GM12878 (cell line): ENCODE measurements around the gene ZNF646. TPM values are rescaled to one million over a fixed set of nuclear protein-coding genes. Genes with fewer than 3 reads are reported as not detected.

ENCODE experiments used
- ATAC-seq: fragments of 200-7000 bp; cut with Tn5 transposase; 3 replicates; pipeline ENCODE4 v1.9.1; 2020; ENCODE audit warnings: mild to moderate bottlenecking, moderate library complexity
- BruUV-seq: library from RNA; stranded (reverse); fragments of 400-500 nt; replicated peaks from 2 replicates; lab custom pipeline; 2021; lab: Mats Ljungman, UMichigan
- CTCF ChIA-PET: fragments of 300-600 bp; sonication (Branson Sonifier 250); formaldehyde crosslinking; extraction: SDS; loops from one replicate; lab custom pipeline; 2021; ENCODE audit warnings: inconsistent platforms; lab: Yijun Ruan, JAX
- POLR2A ChIA-PET: fragments of 350-600 bp; formaldehyde crosslinking; extraction: SDS; loops from one replicate; lab custom pipeline; 2021; ENCODE audit warnings: inconsistent platforms; lab: Charles Lee
- RAD21 ChIA-PET: fragments of 300-600 bp; sonication (Branson Sonifier 250); formaldehyde crosslinking; loops from one replicate; lab custom pipeline; 2023; ENCODE audit warnings: antibody characterized with exemption; ENCODE audit not compliant: unreplicated experiment; lab: Charles Lee
- SMC1A ChIA-PET: fragments of 300-600 bp; sonication (Branson Sonifier 250); formaldehyde crosslinking; loops from one replicate; lab custom pipeline; 2023; ENCODE audit not compliant: unreplicated experiment, uncharacterized antibody; lab: Charles Lee
- DNase-seq: peaks from one replicate; pipeline ENCODE4 v3.0.0-alpha.2; 2011; ENCODE audit warnings: low read depth, low spot score
- FAIRE-seq: peaks from 3 replicates; lab custom pipeline; 2011; peaks lifted over from hg19 to GRCh38; lab: Jason Lieb, UNC
- H2AFZ ChIP-seq: 2 replicates; pipeline ENCODE4 v1.6.0; 2011; ENCODE audit warnings: low read depth, low read length, control low read depth; ENCODE audit not compliant: control insufficient read depth
- H3K27ac ChIP-seq: 2 replicates; pipeline ENCODE4 v1.5.1; 2011; ENCODE audit warnings: control low read depth; ENCODE audit not compliant: control insufficient read depth, insufficient read depth
- H3K27me3 ChIP-seq, 2 experiments: replicated peaks in 1 of 2; 2 replicates each; pipeline versions ENCODE4 v1.6.0 to v1.6.1; 2011; ENCODE audit warnings: low read length in 1 of 2; ENCODE audit not compliant: control insufficient read depth in 2 of 2, insufficient read depth in 2 of 2
- H3K36me3 ChIP-seq, 2 experiments: 2 replicates each; pipeline ENCODE4 v1.5.1; 2011; ENCODE audit warnings: low read length in 1 of 2; ENCODE audit not compliant: control insufficient read depth in 2 of 2, insufficient read depth in 2 of 2
- H3K4me1 ChIP-seq: 2 replicates; pipeline ENCODE4 v1.6.1; 2011; ENCODE audit warnings: mild to moderate bottlenecking, low read length, moderate library complexity, mixed read lengths; ENCODE audit not compliant: control insufficient read depth, insufficient read depth
- H3K4me2 ChIP-seq: 2 replicates; pipeline ENCODE4 v1.6.0; 2011; ENCODE audit warnings: control low read depth; ENCODE audit not compliant: control insufficient read depth, insufficient read depth
- H3K4me3 ChIP-seq: fragments of 200-600 bp; sonication (generic); 2 replicates; pipeline ENCODE4 v1.5.1; 2016
- H3K79me2 ChIP-seq: 2 replicates; pipeline ENCODE4 v1.6.0; 2011; ENCODE audit warnings: low read length; ENCODE audit not compliant: control insufficient read depth, insufficient read depth
- H3K9ac ChIP-seq: 2 replicates; pipeline ENCODE4 v1.8.0; 2011; ENCODE audit warnings: low read length, control low read depth, mixed read lengths; ENCODE audit not compliant: control insufficient read depth, insufficient read depth
- H3K9me3 ChIP-seq: replicated peaks from 3 replicates; pipeline ENCODE4 v1.5.1; 2011; ENCODE audit warnings: mild to moderate bottlenecking, low read length; ENCODE audit not compliant: control insufficient read depth, insufficient read depth
- H4K20me1 ChIP-seq: 2 replicates; pipeline ENCODE4 v1.6.0; 2011; ENCODE audit not compliant: control insufficient read depth, insufficient read depth
- BCLAF1 ChIP-seq: fragments of 450-650 bp; IDR thresholded peaks from 2 replicates; pipeline ENCODE4 v1.6.1; 2017; ENCODE audit warnings: antibody characterized with exemption, mild to moderate bottlenecking, moderate library complexity
- CHD2 ChIP-seq: IDR thresholded peaks from 2 replicates; pipeline ENCODE4 v1.6.1; 2011; ENCODE audit warnings: low read depth, low read length, improper control_type of control experiment, borderline replicate concordance
- EED ChIP-seq: sonication (generic); IDR thresholded peaks from 2 replicates; pipeline ENCODE4 v1.6.1; 2016; ENCODE audit warnings: antibody characterized with exemption, low read depth
- FOS ChIP-seq: IDR thresholded peaks from 3 replicates; pipeline ENCODE4 v1.6.1; 2011; ENCODE audit warnings: borderline replicate concordance; ENCODE audit not compliant: insufficient read length; ENCODE audit errors: extremely low read depth
- GATAD2B ChIP-seq: fragments of 450-650 bp; conservative IDR thresholded peaks from 2 replicates; pipeline ENCODE4 v1.6.1; 2017; ENCODE audit warnings: low read depth, mild to moderate bottlenecking, moderate library complexity
- HDGF ChIP-seq: fragments of 450-650 bp; IDR thresholded peaks from 2 replicates; pipeline ENCODE4 v1.6.1; 2016; ENCODE audit warnings: antibody characterized with exemption
- IKZF1 ChIP-seq: fragments of 450-650 bp; conservative IDR thresholded peaks from 2 replicates; pipeline ENCODE4 v1.6.1; 2017; ENCODE audit warnings: antibody characterized with exemption, mild to moderate bottlenecking
- NFYB ChIP-seq: IDR thresholded peaks from 2 replicates; pipeline ENCODE4 v1.6.1; 2011; ENCODE audit warnings: low read depth, mild to moderate bottlenecking, low read length, improper control_type of control experiment, moderate library complexity; ENCODE audit not compliant: insufficient read depth
- NRF1 ChIP-seq: conservative IDR thresholded peaks from 2 replicates; pipeline ENCODE4 v1.6.1; 2011; ENCODE audit warnings: mild to moderate bottlenecking, low read depth, low read length, improper control_type of control experiment
- SIN3A ChIP-seq: IDR thresholded peaks from 2 replicates; pipeline ENCODE4 v1.6.1; 2012; ENCODE audit warnings: low read depth, low read length, improper control_type of control experiment
- SMAD1 ChIP-seq: fragments of 450-650 bp; IDR thresholded peaks from 2 replicates; pipeline ENCODE4 v1.6.1; 2018; ENCODE audit warnings: mild to moderate bottlenecking, low read depth; ENCODE audit not compliant: partially characterized antibody
- SMC3 ChIP-seq: IDR thresholded peaks from 2 replicates; pipeline ENCODE4 v1.6.1; 2011; ENCODE audit warnings: low read length, improper control_type of control experiment, borderline replicate concordance
- TARDBP ChIP-seq: IDR thresholded peaks from 2 replicates; pipeline ENCODE4 v1.6.1; 2016; ENCODE audit warnings: borderline replicate concordance
- TCF12 ChIP-seq: IDR thresholded peaks from 2 replicates; pipeline ENCODE4 v1.6.1; 2011; ENCODE audit warnings: low read depth, mild to moderate bottlenecking, low read length
- TCF7 ChIP-seq: IDR thresholded peaks from 2 replicates; pipeline ENCODE4 v1.6.1; 2014; ENCODE audit warnings: antibody characterized with exemption, borderline replicate concordance
- ZNF217 ChIP-seq: fragments of 450-650 bp; IDR thresholded peaks from 2 replicates; pipeline ENCODE4 v1.6.1; 2017; ENCODE audit warnings: antibody characterized with exemption, mild to moderate bottlenecking
- WGBS: methylation state at CpG from one replicate; pipeline ENCODE4 v1.1.6; 2016; ENCODE audit warnings: low lambda C conversion rate; ENCODE audit not compliant: insufficient replicate concordance, insufficient coverage; ENCODE audit errors: missing lambda C conversion rate; 5-methylcytosine and 5-hydroxymethylcytosine counted together
- in situ Hi-C: fragments of 300-500 bp; cut with MboI; formaldehyde crosslinking; loops from 9 replicates; pipeline ENCODE4 v1.14.3; 2018; ENCODE audit warnings: mixed read lengths
- intact Hi-C: fragments of 100-400 bp; cut with micrococcal nuclease; formaldehyde crosslinking; loops from one replicate; pipeline ENCODE4 v1.14.2; 2022; ENCODE audit not compliant: unreplicated experiment
- polyA plus RNA-seq, 11 experiments: library from polyadenylated mRNA; depleted of rRNA in 4 of 11; unstranded in 6 of 11; stranded (reverse) in 5 of 11; fragments of >200 nt; fragmentation: Nextera tagmentation in 4 of 11; fragmentation: Illumina TruSeq in 1 of 11; extraction: Ambion mirVana in 4 of 11; extraction: Trizol in 1 of 11; gene quantifications; 1 replicate in 1 of 11; 2 replicates in 10 of 11; pipeline versions ENCODE4 v1.2.1 to v1.2.3, GENCODE V29; 2011 to 2016; ENCODE audit warnings: inconsistent platforms in 2 of 11, missing spikeins in 2 of 11, low read depth in 1 of 11
- total RNA-seq, 4 experiments: library from RNA; depleted of rRNA in 3 of 4; stranded (reverse); fragments of >200 nt in 3 of 4; fragmentation: Illumina TruSeq in 1 of 4; extraction: Trizol in 1 of 4; gene quantifications; 2 replicates each; pipeline versions ENCODE4 v1.2.1 to v1.2.3, GENCODE V29; 2013 to 2021

The ZNF646 gene
- total and polyA plus RNA-seq, 10 of the 15 experiments (the other 5 are each of a cell fraction or from before 2014, with no cell fraction given), result 0.10 to 21.8 (median 6.4) TPM

GRCh38 chr16:31073142-31073969 is 866 bp upstream of the ZNF646 start:
- no TSS peak for BruUV-seq
- CTCF ChIA-PET, result interaction anchor here (0.8 to 2.4 kb wide), 11 partner anchors 23 to 795 kb away, joined by 3 to 15 read pairs (median 3); partner anchors contain the start of gene HSD3B7
- Histone ChIP-seq H2AFZ (peak overlapping the region; percentile 27), H4K20me1 (no peaks in the 10 kb centered on the region), H3K27ac (peak overlapping the region; percentile 89), H3K4me3 (peak overlapping the region; percentile 86), H3K4me2 (peak overlapping the region; percentile 98; the same call in 1 of the 2 replicates), H3K9ac (peak overlapping the region; percentile 90), H3K4me1 (peaks cover 3% of the 10 kb centered on the region; the same call in 1 of the 2 replicates), H3K36me3 (peaks cover 8% of the 10 kb centered on the region in 2 experiments; a peak in 3 of 4 replicates), H3K27me3 (no peaks in the 10 kb centered on the region), H3K79me2 (peaks cover 52% of the 10 kb centered on the region), H3K9me3 (no peaks in the 10 kb centered on the region)
- SMC1A ChIA-PET, result interaction anchor here (0.6 to 2.8 kb wide), 11 partner anchors 11 to 387 kb away, joined by 3 to 10 read pairs (median 5); partner anchors contain the start of genes FUS, HSD3B7, ITGAX and KAT8
- POLR2A ChIA-PET, result interaction anchor here (0.5 to 4.2 kb wide), 17 partner anchors 8 to 597 kb away, joined by 3 to 21 read pairs (median 5); partner anchors contain the start of genes ARMC5, BCKDK, KAT8 and SETD1A
- RAD21 ChIA-PET, result interaction anchor here (0.6 to 1.9 kb wide), 17 partner anchors 19 to 796 kb away, joined by 3 to 16 read pairs (median 6); partner anchors contain the start of genes ARMC5, FUS, HSD3B7 and KAT8
- in situ Hi-C loops (no loop called here), intact Hi-C loops (loop anchor here (5.0 to 10.0 kb wide), 2 partner anchors 69 to 79 kb away; no protein-coding TSS in a partner anchor)
- ATAC-seq, result peak; percentile 76
- WGBS, result under 1% methylated on average over 66 of the region's 83 CpGs
- FAIRE-seq, result no peak
- DNase-seq, result peak; percentile 51
- TF ChIP-seq IKZF1 (peak; percentile 93), EED (peak; percentile 75), TARDBP (no peak), SIN3A (no peak; the same call in 1 of the 2 replicates), TCF7 (no peak), NRF1 (no peak), FOS (no peak), SMC3 (no peak), ZNF217 (peak; percentile 80), NFYB (no peak), CHD2 (no peak), BCLAF1 (peak; percentile 55; the same call in 1 of the 2 replicates), SMAD1 (no peak), HDGF (no peak), GATAD2B (peak; percentile 96), TCF12 (no peak)
